Measurements from ENCODE around the gene CIDEC. TPM values are rescaled to one million over a fixed set of nuclear protein-coding genes. Genes with fewer than 3 reads are reported as not detected.
A peak's percentile ranks its signal among the peaks of the same experiment; 100 is the strongest.

Gene CIDEC
- total and polyA plus RNA-seq, 2 of the 13 experiments (the other 11 are each of a cell fraction or from before 2014, with no cell fraction given), result 2.5 to 10.4 TPM

- TF ChIP-seq ZNF180 (CRISPR knock-in tag; IDR thresholded peaks at IDR 0.05; ENCODE audit: borderline replicate concordance, low read depth) (no peak), ZFY (CRISPR knock-in tag; IDR thresholded peaks at IDR 0.05) (peak; percentile 42; the same call in 1 of the 2 replicates), GATA4 (IDR thresholded peaks at IDR 0.05; ENCODE audit: borderline replicate concordance, low read depth) (no peak), HBP1 (CRISPR knock-in tag; IDR thresholded peaks at IDR 0.05; ENCODE audit: low read depth) (no peak), ZNF350 (CRISPR knock-in tag; IDR thresholded peaks at IDR 0.05; ENCODE audit: borderline replicate concordance, low read depth) (peak; percentile 81), THAP9 (CRISPR knock-in tag; IDR thresholded peaks at IDR 0.05; ENCODE audit: borderline replicate concordance) (peak; percentile 38; the same call in 1 of the 2 replicates), YEATS4 (CRISPR knock-in tag; IDR thresholded peaks at IDR 0.05; ENCODE audit: borderline replicate concordance) (peak; percentile 69; the same call in 1 of the 2 replicates), ZNF552 (CRISPR knock-in tag; IDR thresholded peaks at IDR 0.05; ENCODE audit: borderline replicate concordance) (no peak), ZNF616 (CRISPR knock-in tag; IDR thresholded peaks at IDR 0.05; ENCODE audit: low read depth) (no peak), AFF4 (CRISPR knock-in tag; IDR thresholded peaks at IDR 0.05) (no peak), ZFP1 (CRISPR knock-in tag; IDR thresholded peaks at IDR 0.05) (no peak), PRDM4 (CRISPR knock-in tag; IDR thresholded peaks at IDR 0.05; ENCODE audit: borderline replicate concordance) (no peak), NCOA5 (CRISPR knock-in tag; IDR thresholded peaks at IDR 0.05) (no peak), RAD21 (CRISPR knock-in tag; IDR thresholded peaks at IDR 0.05) (peak; percentile 98), BRD4 (CRISPR knock-in tag; IDR thresholded peaks at IDR 0.05) (no peak), CHCHD3 (CRISPR knock-in tag; IDR thresholded peaks at IDR 0.05) (no peak), ZNF558 (CRISPR knock-in tag; IDR thresholded peaks at IDR 0.05; ENCODE audit: borderline replicate concordance) (no peak), ETV6 (CRISPR knock-in tag; conservative IDR thresholded peaks at IDR 0.05) (no peak), HOXA5 (CRISPR knock-in tag; IDR thresholded peaks at IDR 0.05) (peak; percentile 31; the same call in 1 of the 2 replicates)
Observed at GRCh38 chr3:9862391-9863057, 17.5 kb downstream of the CIDEC start (continued).

All from HepG2 (cell line).